Osteocyte (in vitro differentiated cells): ENCODE data around the gene GAGE13. TPM values are rescaled to one million over a fixed set of nuclear protein-coding genes. Genes with fewer than 3 reads are reported as not detected.

Experiments
- total RNA-seq: library from RNA; stranded (reverse); gene quantifications from 2 replicates; pipeline ENCODE4 v1.2.1, GENCODE V29; 2021

GAGE13 gene
- total RNA-seq, 1 donor from 2014 or later = not detected

Other genes with a start within 250 kb of the GAGE13 start
- gene GPKOW, start 207.8 kb upstream of the GAGE13 start, total RNA-seq = 23.3 and 23.9 TPM in 2 replicates
- gene MAGIX, start 168.8 kb upstream of the GAGE13 start, total RNA-seq = 1.2 and 2.3 TPM in 2 replicates
- gene PLP2, start 159.7 kb upstream of the GAGE13 start, total RNA-seq = 97.4 and 100 TPM in 2 replicates
- gene PRICKLE3, start 145.2 kb upstream of the GAGE13 start, total RNA-seq = 7.7 and 8.5 TPM in 2 replicates
- gene SYP, start 131.4 kb upstream of the GAGE13 start, total RNA-seq = 1.5 and 2.3 TPM in 2 replicates
- gene CACNA1F, start 98.2 kb upstream of the GAGE13 start, total RNA-seq = not detected in 2 replicates
- 14.1 and 14.3 TPM in 2 replicates for gene CCDC22, start 96.1 kb upstream of the GAGE13 start, total RNA-seq
- gene FOXP3, start 66.9 kb upstream of the GAGE13 start, total RNA-seq = 0.13 TPM in 1 of 2 replicates, not detected in the other
- 9.0 and 9.2 TPM in 2 replicates for gene PPP1R3F, start 61.8 kb upstream of the GAGE13 start, total RNA-seq
- gene GAGE10, start 27.9 kb upstream of the GAGE13 start, total RNA-seq = not detected in 2 replicates
- gene GAGE12J, start 9.5 kb upstream of the GAGE13 start, total RNA-seq = not detected in 2 replicates
- gene GAGE12C, start 200.6 kb downstream of the GAGE13 start, total RNA-seq = not detected in 2 replicates
- not detected in 2 replicates for gene GAGE12D, start 210.2 kb downstream of the GAGE13 start, total RNA-seq
- not detected in 2 replicates for gene GAGE12E, start 219.7 kb downstream of the GAGE13 start, total RNA-seq
- not detected in 2 replicates for gene GAGE12F, start 229.3 kb downstream of the GAGE13 start, total RNA-seq
- gene GAGE12G, start 238.8 kb downstream of the GAGE13 start, total RNA-seq = not detected in 2 replicates
- not detected in 2 replicates for gene GAGE12H, start 248.4 kb downstream of the GAGE13 start, total RNA-seq